Measurements from ENCODE around the gene C22orf31.

DNA sequence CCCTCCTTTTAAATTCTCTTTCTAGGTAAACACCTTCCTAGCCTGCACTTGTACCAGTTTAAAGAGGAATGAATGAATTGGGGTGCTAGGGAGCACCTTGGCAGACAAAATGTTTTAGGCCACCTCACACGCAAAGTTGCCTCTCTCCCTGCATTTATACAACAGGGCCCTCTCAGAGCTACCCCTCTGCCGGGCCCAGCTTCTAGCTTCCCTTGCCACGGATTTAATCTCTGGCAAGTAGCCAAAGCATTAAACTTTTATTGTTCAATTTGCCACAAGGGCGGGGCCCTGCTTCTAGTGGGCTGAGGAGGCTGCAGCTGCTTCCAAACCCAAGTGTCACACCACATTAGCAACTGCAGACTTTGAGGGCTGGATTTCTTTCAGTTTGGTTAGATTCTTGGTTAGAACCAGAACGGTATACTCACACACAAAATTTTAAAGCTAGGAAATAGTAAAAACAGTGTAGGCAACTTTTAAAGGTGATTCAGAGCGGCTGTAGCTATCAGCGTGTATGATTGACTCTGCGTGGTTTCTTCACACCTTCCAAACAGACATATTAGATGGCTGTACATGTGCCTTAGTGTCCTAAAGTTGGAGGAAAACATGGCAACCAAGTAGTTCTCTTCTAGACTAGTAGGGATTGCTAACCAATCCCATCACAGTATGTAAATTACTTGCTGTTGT, 17.7 kb upstream of the C22orf31 start:
- TF ChIP-seq CTCF (IDR thresholded peaks at IDR 0.05 in 2 of 3, conservative IDR thresholded peaks at IDR 0.05 in 1 of 3; ENCODE audit: borderline replicate concordance in 1 of 3, insufficient read depth in 1 of 3, low read depth in 2 of 3, low read length in 2 of 3) (no peak), REST (IDR thresholded peaks at IDR 0.05; ENCODE audit: low read depth) (no peak), YY1 (IDR thresholded peaks at IDR 0.05; ENCODE audit: extremely low read depth, insufficient replicate concordance, low read depth, low read length) (no peak), POLR2AphosphoS5 (IDR thresholded peaks at IDR 0.05; ENCODE audit: low read depth, low read length) (no peak), POLR2A (IDR thresholded peaks at IDR 0.05; ENCODE audit: borderline replicate concordance, extremely low read depth, insufficient read depth, insufficient read length) (no peak), SRF (IDR thresholded peaks at IDR 0.05; ENCODE audit: low read depth) (no peak), JUND (IDR thresholded peaks at IDR 0.05) (no peak), EZH2phosphoT487 (IDR thresholded peaks at IDR 0.05; ENCODE audit: borderline replicate concordance) (no peak), RAD21 (IDR thresholded peaks at IDR 0.05; ENCODE audit: low read depth) (no peak), EGR1 (IDR thresholded peaks at IDR 0.05; ENCODE audit: low read depth) (no peak)
- TF ChIP-seq, protein P1, sequence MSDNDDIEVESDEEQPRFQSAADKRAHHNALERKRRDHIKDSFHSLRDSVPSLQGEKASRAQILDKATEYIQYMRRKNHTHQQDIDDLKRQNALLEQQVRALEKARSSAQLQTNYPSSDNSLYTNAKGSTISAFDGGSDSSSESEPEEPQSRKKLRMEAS (IDR thresholded peaks at IDR 0.05): no peak

All from HCT116 (cell line).